Measurements from ENCODE around the gene RPS6KA1.
A peak's percentile ranks its signal among the peaks of the same experiment; 100 is the strongest.
"Not testable (repeated sequence)": the region's sequence is repeated elsewhere in the genome, so short reads cannot be mapped to it uniquely, and the experiment has no call there.

Gene RPS6KA1

DNA sequence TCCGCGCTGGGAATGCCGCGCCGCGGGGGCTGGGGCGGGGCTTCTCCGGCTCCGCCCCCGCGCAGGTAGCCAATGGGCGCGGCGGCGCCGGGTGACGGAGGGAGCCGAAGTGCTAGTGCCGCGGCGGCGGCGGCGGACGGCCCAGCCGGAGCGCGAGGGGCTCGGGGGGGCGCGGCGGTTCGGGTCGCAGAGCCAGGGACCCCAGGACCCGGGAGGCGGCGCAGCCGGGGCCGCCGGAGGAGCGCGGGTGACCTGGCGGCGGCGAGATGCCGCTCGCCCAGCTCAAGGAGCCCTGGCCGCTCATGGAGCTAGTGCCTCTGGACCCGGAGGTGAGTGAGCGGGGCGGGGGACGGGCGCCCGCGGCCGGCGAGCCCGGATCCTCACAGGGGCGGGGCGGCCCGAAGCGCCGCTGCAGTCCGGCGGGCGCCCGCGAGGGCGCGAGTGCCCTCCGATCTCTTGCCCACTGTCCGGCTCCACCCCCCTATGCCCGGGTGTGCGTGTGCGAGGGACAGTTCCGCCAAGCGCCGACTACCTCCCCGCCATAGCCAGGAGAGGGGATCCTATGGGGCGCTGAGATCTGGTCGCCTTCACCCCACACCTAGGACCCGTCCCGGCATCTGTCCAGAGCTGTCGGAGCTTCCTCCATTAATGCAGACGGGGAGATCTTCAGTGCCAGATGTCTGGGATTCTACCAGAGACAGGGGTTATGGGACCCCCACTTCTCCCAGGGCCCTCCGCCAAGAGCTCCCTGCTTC lies at the start of gene RPS6KA1:
Gene RPS6KA1 (plus strand): TSS at position 107 of the 755 bp plus-strand sequence. CDS start 160 bp downstream, at position 267.
- DNase-seq (ENCODE audit: low spot score), result peak; percentile 57

DNA sequence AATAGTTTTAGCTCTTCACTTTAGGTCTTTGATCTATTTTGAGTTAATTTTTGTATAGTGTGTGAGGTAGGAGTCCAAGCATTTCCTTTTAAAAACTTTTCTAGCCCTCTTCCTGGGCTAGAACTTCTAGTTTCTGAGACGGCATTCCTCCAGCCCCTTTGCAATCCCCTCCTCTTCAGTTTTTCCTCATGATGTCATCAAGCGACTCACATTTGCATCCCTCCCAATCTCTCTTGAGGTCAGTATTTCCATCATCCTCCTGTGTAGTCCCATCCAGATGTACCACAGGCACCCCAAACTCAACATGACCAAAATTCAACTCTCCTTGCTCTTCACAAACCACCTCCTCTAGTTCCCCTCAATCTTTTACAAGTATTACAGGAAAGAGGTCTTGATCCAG lies 46.6 kb upstream of the RPS6KA1 start:
- no peak for DNase-seq (ENCODE audit: low spot score)

DNA sequence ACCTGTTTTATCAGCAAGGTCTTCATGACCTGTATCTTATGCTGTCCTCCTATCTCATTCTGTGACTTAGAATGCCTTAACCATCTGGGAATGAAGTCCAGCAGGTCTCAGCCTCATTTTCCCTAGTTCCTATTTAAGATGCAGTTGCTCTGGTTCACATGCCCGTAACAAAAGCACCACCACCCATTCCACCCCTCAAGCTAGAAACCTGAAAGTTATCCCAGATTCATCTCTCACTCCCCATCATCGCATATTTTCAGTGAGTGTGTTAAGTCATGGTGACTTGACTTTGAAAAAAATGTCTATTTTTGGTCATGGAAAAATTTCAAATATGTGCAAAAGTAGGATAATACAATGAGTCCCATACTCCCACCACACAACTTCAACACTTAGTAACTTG lies 45.6 kb upstream of the RPS6KA1 start:
- DNase-seq (ENCODE audit: low spot score), result no peak

DNA sequence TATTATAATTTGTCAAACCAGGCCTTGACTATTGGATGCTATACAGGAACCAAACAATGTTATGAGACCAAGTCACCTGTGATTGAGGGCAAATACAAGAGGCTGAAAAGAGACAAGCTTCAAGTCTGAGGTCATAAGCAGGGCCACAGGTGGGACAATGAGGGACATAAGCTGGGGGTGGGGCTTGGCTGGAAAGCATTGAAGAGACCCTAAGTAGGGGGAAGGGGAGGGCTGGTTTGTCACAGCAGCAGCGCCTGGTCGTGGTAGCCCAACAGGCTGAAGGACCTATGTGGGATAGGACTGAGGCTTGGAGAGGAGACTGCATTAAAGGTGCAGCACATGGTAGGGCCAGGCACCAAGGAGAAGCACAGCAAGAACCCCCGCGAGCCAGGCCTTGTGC lies 39.4 kb upstream of the RPS6KA1 start:
- no peak for DNase-seq (ENCODE audit: low spot score)

DNA sequence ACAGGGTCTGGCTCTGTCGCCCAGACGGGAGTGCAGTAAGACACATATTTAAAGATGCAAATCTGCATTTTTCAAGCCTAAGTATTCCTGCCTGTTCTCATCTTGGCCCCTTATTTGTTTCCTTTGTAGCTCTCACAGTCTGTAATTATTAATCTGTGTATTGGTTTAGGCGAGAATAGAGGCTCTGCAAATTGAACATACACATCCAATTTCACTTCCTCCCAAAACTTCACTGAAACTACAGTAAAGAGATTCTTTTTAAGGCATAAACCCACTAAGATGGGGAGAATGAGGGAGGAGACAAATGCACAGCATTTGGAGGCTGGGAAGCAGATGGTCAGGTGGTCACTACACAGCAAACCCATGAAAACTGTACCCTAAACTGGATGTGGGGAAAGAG lies 36.3 kb upstream of the RPS6KA1 start:
- no peak for DNase-seq (ENCODE audit: low spot score)

DNA sequence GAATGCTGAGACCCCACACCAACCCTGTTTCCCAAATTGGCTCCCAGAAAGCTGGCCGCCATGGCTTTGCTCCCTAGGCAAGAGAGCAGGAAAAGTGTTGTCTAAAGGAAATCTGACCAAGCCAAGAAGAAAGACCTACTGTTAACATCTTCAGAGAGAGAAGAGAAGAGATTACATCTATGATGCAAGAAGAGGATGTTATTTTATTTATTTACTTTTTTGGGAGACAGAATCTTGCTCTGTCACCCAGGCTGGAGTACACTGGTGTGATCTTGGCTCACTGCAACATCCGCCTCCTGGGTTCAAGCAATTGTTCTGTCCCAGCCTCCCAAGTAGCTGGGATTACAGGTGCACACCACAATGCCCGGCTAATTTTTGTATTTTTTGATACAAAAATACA lies 35.6 kb upstream of the RPS6KA1 start:
- no peak for DNase-seq (ENCODE audit: low spot score)

DNA sequence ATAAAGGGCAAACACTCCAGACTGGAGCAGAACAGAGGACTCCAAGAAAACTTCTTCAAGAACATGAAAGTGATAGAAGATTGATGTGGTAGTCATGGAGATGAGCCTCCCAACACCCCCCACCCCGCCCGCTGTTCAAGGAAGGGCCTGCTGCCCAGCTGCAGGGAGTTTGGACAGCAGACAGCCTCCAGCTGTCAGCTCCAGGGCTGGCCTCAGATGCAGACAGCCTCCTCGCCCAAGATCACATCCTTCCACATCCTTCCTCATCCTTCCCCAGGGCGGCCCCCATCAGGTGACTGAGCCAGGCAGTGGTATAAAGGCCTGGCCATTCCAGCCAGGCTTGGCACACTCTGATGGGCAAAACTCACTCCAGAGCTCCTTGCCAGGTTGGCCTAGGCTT lies 32.7 kb upstream of the RPS6KA1 start:
- DNase-seq (ENCODE audit: low spot score), result no peak

DNA sequence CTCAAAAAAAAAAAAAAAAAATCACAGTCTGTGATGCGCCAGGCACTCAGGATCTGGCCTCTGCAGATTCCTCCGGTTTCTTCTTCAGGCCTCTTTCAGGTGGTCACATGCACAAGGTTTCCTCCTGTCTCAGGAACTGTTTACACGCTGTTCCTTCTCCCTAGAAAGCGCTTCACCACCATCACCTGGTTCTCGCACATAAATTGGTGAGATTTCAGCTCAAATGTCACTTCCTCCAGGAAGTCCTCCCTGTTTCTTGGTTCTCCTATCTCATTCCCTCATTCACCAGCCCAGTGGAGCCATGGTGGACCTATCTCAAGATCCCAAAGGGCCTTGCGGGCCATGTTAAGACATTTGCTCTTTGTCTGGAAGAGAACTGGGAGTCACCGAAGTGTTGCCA lies 30.7 kb upstream of the RPS6KA1 start:
- DNase-seq (ENCODE audit: low spot score), result no peak

DNA sequence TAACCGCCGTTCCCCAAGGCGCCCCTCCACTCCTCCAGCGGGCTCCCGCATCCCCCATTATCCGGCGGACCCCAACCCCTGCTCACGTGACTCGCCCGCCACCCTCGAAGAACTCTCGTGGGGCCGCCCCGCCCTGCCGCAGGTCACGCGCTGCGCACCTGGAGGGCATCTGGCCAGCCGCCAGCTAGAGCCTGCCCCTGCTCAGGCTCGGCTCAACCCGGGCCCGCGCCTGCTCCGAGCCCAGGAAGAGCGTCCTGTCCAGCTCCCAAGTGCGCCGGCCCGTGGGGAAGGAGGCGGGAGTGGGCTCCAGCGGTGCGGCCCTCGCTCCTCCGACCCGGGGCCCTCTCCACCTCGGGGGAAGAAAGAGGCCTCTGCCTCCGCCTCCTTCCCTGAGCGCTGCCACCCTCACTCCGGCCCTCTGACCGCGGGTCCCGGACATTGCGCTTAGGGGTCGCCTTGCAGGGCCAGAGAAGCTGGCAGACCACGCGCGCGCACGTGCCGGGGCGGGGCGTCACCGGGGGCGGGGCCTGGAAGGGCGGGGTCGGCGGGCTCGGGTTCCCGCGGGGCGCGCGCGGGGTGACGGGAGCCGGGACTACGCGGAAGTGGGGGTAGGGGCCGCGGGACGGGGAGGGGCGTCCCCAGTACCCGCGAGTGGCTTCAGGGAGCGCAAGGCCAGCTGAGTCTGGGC lies 28.9 kb upstream of the RPS6KA1 start:
- peak; percentile 80 for DNase-seq (ENCODE audit: low spot score)

DNA sequence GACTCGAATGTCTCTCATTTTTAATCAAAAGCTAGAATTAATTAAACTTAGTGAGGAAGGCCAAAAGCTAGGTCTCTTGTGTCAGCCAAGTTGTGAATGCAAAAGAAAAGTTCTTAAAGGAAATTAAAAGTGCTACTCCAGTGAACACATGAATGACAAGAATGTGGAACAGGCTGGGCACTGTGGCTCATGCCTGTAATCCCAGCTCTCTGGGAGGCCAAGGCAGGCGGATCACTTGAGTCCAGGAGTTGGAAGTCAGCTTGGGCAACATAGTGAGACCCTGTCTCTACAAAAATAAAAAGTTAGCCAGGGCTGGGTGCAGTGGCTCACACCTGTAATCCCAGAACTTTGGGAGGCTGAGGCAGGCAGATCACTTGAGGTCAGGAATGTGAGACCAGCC lies 18.9 kb upstream of the RPS6KA1 start:
- not testable (repeated sequence) for DNase-seq (ENCODE audit: low spot score)

DNA sequence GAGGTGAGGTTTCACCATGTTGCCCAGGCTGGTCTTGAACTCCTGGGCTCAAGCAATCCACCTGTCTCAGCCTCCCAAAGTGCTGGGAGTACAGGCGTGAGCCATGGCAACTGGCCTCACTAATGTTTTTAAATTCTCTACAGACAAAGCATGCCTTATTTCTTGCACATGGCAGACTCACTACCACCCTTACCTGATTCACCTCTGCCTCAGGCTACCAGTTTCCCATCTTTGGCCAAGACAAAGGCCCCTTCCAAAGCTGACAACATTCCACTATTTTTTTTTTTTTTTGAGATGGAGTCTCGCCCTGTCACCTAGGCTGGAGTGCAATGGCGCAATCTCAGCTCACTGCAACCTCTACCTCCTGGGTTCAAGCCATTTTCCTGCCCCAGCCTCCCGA lies 13.7 kb upstream of the RPS6KA1 start:
- DNase-seq (ENCODE audit: low spot score), result not testable (repeated sequence)

DNA sequence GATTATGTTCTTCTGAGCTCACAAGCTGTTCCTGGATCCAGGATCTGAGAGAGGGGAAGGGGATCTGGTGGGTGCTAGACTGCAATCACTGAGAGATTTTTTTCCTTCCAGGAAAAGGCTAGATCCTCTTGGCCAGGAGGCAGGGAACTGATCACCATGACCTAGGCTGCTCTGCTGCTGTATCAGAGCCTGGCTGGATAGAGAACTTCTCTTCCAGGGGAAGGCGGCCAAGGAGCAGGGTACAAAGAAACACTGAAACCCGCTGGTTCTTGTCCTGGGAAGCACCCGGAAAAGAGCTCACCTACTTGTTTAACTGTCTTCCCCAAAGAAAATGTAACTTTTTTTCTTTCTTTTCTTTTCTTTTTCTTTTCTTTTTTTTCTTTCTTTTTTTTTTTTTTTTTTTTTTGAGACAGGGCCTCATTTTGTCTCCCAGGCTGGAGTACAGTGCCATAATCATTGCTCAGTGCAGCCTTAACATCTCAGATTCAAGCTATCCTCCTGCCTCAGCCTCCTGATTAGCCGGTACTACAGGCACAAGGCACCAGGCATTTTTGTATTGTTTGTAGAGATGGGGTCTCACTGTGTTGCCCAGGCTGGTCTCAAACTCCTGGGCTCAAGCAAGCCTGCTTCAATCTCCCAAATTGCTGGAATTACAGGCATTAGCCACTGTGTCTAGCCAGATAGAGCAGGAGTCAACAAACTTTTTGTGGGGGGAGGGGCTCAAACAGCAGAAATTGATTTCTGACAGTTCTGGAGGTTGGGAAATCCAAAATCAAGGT lies 12.4 kb upstream of the RPS6KA1 start:
- no peak for DNase-seq (ENCODE audit: low spot score)

DNA sequence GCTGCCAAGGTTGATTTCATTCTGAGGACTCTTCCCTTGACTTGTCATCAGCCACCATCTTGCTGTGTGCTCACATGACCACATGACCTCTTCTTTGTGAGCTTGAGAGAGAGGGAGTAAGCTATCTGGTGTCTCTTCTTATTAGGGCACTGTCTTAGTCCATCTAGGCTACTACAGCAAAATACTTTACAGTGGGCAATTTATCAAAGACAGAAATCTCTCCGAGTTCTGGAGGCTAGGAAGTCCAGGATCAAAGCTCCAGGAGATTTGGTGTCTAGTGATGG lies 11.9 kb upstream of the RPS6KA1 start:
- no peak for DNase-seq (ENCODE audit: low spot score)

DNA sequence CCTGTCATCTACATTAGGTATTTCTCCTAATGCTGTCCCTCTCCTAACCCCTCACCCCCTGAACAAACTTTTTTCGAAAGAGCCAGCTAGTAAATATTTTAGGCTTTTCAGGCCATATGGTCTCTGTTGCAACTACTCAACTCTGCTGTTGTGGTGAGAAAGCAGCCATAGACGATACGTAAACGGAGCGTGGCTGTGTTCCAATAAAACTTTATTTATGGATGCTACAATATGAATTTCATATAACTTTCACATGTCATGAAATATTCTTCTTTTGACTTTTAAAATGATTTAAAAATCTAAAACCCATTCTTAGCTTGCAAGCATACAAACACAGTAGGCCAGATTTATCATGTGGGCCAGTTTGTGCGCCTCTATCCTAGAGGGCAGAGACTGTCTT lies 11.2 kb upstream of the RPS6KA1 start:
- no peak for DNase-seq (ENCODE audit: low spot score)

DNA sequence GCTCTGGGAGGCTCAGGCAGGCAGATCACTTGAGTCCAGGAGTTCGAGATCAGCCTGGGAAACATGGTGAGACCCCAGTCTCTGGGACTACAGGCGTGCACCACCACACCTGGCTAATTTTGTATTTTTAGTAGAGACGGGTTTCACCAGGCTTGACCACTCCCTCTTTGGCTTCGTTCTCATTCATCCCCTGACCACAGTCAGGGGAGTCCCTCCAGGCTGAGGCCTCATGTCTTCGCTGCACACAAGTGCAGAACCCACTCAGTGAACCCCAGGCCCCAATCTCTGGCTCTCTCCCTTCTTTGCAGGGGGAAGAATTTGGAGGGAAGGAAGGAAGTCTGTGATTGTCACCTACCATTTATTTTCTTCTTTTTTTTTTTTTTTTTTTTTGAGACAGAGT lies 9.2 kb upstream of the RPS6KA1 start:
- DNase-seq (ENCODE audit: low spot score), result no peak

DNA sequence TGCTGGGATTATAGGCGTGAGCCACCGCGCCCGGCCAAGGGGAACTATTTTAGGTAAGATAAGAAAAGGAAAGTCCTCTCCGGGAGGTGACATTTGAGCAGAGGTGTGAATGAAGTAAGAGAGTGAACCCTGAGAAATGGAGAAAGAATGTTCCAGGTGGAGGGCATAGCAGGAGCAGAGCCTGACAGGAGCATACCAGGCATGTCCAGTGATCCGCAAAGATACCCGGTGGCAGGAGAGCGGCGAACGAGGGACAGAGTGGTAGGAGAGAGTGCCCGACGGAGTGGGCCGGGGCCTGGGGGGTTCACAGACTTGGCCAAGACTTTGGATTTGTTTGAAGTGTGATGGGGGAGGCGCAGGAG lies 7.9 kb upstream of the RPS6KA1 start:
- no peak for DNase-seq (ENCODE audit: low spot score)

DNA sequence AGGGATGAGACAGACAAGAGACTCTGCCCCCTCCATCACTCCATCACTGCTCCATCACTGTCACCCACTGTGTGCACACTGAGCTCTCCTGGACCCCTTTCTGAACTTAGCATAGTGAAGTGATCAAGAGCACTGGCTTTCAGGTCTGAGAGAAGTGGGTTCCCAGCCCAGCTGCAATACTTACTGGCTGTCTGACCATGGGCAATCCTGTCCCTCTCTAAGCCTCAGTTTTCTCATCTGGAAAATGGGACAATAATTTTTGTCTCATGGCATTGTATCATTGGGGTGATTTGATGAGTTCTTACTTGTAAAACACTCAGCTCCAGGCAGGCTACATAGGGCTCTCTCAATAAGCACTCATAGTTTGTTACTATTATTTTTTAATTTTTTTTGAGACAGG lies 7.5 kb upstream of the RPS6KA1 start:
- DNase-seq (ENCODE audit: low spot score), result no peak

DNA sequence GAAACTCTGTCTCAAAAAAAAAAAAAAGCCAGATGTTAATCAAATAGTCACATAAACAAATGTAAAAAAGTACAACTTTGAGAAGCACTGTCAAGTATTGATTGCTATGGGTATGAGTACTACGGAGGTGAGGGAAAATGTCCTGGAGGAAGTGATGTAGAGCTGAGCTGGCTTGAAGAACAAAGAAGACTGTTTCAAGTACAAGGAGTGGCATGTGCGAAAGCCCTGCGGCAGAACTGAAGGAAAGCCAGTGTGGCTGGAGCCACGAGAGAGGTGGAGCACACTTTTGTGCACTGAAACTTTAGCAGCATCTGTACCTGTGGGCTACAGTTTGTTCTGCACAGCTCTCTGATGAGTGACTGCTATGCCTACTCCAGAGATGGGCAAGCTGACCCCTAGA lies 5.4 kb upstream of the RPS6KA1 start:
- DNase-seq (ENCODE audit: low spot score), result no peak

DNA sequence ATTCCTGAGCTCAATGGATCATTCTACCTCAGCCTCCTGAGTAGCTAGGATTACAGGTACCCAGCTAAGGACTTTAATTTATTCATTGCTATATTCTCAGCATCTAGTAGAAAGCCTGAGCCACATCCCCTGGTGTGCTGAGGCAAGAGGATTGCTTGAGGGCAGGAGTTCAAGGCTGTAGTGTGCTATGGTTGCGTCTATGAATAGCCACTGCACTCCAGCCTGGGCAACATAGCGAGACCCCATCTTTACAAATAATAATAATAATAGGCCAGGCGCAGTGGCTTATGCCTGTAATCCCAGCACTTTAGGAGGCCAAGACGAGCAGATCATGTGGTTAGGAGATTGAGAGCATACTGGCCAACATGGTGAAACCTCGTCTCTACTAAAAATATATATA lies 3.3 kb upstream of the RPS6KA1 start:
- DNase-seq (ENCODE audit: low spot score), result no peak

DNA sequence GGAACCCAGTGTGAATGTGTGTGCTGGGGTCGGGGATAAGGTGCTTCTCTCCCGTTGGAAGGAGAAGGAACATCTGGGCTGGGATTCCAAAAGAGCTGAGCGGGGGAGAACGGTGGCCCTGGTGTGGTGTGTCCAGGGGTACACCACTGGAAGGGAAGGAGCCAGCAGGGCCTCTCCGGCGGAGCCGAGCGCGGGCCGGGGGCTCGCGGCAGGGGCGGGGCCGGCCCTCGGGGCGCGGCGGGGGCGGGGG lies 231 bp upstream of the RPS6KA1 start:
- peak; percentile 29 for DNase-seq (ENCODE audit: low spot score)

DNA sequence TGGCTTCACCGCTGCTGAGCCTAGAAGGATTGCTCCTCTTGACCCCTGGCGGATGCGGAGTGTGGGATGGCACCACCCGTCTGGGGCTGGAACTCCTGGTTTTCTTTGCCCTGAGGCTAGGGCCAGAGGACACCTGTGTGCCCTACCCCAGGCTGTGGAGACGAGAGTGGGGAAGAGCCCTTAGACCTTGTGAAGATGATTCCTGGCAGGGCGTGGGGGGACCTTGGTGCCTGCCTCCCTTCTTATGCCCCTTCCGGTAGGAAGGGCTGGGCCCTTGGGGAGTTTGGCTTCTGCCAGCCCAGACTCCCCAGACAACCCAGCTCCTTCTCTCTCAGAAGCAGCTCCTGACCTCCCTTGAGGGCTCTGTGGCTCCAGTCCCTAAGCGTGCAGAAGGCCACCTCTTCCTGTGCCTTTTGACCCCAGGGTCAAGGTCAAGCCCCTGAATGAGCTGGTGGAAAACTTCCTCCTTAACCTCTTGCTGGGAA lies 891 bp downstream of the RPS6KA1 start:
- DNase-seq (ENCODE audit: low spot score), result peak; percentile 3

DNA sequence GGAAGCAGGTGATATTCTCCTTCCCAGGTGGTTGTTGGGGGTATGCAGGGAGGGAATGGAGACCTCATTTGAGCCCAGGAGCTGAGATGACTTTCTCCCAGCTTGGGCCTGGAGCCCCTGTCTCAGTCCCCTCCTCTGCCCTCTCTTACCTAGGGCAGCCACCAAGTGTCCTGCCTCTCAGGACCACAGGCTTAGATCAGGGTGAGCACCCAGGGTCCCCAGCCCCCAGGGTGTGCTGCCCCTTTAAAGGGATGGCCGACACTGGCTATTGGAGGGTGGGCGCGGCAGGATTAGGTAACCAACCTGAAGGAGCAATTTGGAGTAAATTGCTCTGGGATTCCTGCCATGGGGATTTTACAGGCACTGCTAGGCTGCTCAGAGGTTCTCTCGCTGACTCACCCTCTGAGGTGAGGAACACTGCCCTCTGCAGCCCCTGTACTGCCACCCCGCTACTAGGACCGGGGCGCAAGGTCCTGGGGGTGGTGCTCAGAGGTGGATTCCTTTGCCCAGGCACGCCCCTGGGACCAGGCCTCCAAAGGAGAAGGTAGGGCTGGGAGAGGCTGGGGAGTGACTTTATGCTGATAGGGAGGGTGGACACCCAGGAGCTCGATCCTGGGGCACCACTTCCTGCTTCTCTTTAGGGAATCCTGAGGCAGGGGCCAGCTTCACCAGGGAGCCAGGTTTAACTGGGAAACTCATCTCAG lies 1.5 kb downstream of the RPS6KA1 start:
- DNase-seq (ENCODE audit: low spot score), result peak; percentile 88

DNA sequence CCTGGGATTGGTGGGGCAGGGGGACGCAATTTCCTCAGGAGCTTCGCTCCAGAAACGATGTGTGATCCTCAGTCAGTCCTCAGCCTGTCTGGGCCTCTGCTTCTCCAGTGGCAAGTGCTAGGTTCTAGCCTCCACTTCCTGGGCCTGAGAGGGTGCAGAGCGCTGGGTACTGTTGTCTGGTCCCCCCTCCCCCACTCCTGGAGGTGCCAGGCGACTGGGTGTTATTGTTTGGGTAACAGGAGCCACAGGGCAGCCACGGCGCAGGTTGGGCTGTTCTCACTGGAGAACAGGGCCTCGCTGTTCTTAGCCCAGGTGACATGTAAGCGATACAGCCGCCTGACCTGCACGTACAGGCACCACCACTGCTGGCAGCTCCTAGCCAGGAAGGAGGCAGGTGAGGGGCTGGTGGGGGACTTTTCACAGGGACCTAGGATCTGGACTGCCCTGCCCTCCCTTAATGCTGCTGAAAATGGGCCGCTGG lies 2.1 kb downstream of the RPS6KA1 start:
- DNase-seq (ENCODE audit: low spot score), result no peak
